Effector memory CD4-positive, alpha-beta T cell (primary cell): ENCODE measurements around the gene LRFN4.
"Not testable (repeated sequence)": the region's sequence is repeated elsewhere in the genome, so short reads cannot be mapped to it uniquely, and the experiment has no call there.

ENCODE experiments used
- DNase-seq, 3 donors: peaks; one replicate each; pipeline ENCODE4 v3.0.0-alpha.2; 2020
- H3K27ac ChIP-seq: 2 replicates; pipeline ENCODE4 v1.7.0; 2013; ENCODE audit warnings: mild to moderate bottlenecking, low read length, moderate library complexity; ENCODE audit not compliant: insufficient read depth, poor library complexity, severe bottlenecking
- H3K27me3 ChIP-seq: replicated peaks from 2 replicates; pipeline ENCODE4 v1.7.0; 2013; ENCODE audit warnings: mild to moderate bottlenecking, low read length; ENCODE audit not compliant: insufficient read depth, control insufficient read depth, poor library complexity, severe bottlenecking
- H3K36me3 ChIP-seq: 2 replicates; pipeline ENCODE4 v1.7.0; 2013; ENCODE audit warnings: mild to moderate bottlenecking, low read length, moderate library complexity; ENCODE audit not compliant: control insufficient read depth, insufficient read depth
- H3K4me1 ChIP-seq: 2 replicates; pipeline ENCODE4 v1.7.0; 2013; ENCODE audit warnings: low read length, mild to moderate bottlenecking; ENCODE audit not compliant: control insufficient read depth, insufficient read depth, poor library complexity, severe bottlenecking
- H3K4me3 ChIP-seq: 2 replicates; pipeline ENCODE4 v1.7.0; 2013; ENCODE audit warnings: low read length, low read depth, mild to moderate bottlenecking; ENCODE audit not compliant: insufficient read depth, poor library complexity, severe bottlenecking
- H3K9me3 ChIP-seq: 2 replicates; pipeline ENCODE4 v1.7.0; 2013; ENCODE audit warnings: mild to moderate bottlenecking, low read length, moderate library complexity; ENCODE audit not compliant: control insufficient read depth
- total RNA-seq, 3 donors: gene quantifications; one replicate each; lab custom pipeline; 2026; lab: John Stamatoyannopoulos, UW

LRFN4 gene
- total RNA-seq = 8.1 to 10.3 (median 9.7) reads per million in 3 donors

DNA sequence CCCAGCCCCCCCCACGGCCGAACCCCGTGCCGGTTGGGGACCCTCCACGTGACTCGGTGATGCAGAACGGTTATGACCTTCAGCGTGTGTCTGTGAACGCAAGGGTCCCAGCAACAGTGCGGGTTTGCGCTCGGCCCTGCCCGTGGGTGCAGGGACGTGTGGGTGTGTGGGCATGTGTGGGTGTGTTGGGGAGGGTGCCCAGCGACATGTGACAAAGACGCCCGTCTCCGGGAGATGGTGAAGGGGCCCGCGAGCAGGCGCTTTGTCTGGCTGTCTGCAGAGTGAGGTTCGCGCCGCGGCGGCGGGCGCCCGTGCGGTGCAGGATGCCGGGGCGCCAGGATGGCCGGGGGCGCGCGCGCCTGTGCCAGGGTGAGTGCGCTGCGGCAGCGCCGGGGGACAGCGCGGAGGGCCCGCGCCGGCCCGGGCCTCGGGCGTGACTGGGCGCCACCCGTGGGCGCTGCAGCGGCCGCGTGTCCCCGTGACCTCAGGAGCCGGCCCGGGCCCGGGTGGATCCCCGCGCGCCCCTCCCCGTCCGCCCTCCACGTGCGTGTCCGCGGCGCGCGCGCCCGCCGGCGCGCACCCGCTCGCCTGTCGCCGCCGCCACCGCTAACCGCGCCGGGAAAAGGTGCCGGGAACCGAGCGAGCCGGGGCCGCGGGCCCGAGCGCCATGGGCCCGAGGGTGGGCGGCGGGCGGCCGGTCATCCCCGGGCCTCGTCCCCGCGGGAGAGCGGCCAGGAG, at the start of gene LRFN4:
LRFN4 (plus strand) TSS at position 569 of the 738 bp plus-strand sequence. CDS start 681 bp downstream, outside the sequence.
- no peaks in the 10 kb centered on the region for H3K9me3 ChIP-seq
- no peaks in the 10 kb centered on the region for H3K36me3 ChIP-seq
- peak in 1 of 3 donors; percentile 59 for DNase-seq
- H3K27ac ChIP-seq = peak within 1 kb of the TSS; percentile 50
- peaks cover 10% of the 10 kb centered on the region for H3K4me1 ChIP-seq
- H3K27me3 ChIP-seq = no peaks in the 10 kb centered on the region
- H3K4me3 ChIP-seq = peak within 1 kb of the TSS; percentile 64

DNA sequence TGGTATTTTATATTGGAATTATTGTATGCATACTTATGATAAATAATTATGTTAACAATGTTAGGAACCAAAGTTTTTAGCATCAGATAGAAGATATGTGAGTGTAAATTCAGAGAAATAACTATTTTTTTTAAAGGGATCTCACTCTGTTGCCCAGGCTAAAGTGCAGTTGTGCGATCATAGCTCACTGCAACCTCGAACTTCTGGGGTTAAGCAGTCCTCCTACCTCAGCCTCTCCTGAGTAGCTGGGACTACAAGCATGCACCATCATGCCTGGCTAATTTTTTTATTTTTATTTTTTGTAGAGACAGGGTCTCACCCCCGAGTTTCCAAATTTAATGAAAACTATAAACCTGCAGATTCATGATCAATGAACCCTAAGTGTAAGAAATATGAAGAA, 47.3 kb upstream of the LRFN4 start:
- H3K4me1 ChIP-seq = no peaks in the 10 kb centered on the region
- no peaks in the 10 kb centered on the region for H3K27me3 ChIP-seq
- H3K27ac ChIP-seq = no peak overlapping the region
- no peak overlapping the region for H3K4me3 ChIP-seq
- no peak for DNase-seq
- H3K9me3 ChIP-seq = no peaks in the 10 kb centered on the region
- no peaks in the 10 kb centered on the region for H3K36me3 ChIP-seq

DNA sequence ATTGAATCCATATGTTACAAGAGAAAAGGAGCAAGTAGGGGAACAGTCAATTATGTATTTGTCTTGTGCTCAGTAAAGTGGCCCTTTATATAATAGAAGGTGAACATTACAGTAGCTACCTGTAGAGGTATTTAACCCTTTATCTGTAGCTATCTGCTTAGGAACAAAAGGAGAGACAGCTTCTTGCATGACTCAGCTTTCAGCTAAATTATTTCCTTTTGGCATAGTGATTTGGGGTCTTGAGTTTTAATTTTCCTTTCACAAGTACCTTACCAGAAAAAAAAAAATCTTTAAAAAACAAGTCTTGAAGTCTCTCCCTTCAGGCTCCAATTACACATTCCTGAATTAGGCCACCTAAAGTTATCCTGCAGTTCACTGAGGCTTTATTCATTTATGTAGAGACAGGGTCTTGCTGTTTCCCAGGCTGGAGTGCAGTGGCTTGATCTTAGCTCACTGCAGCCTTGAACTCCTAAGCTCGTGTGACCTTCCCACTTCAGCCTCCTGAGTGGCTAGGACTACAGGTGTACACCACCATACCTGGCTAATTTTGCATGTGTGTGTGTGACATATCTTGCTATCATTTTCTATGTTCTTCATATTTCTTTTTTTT, 46.2 kb upstream of the LRFN4 start:
- H3K9me3 ChIP-seq = no peaks in the 10 kb centered on the region
- H3K27ac ChIP-seq = no peak overlapping the region
- no peaks in the 10 kb centered on the region for H3K27me3 ChIP-seq
- DNase-seq = no peak
- no peaks in the 10 kb centered on the region for H3K36me3 ChIP-seq
- H3K4me1 ChIP-seq = no peaks in the 10 kb centered on the region
- H3K4me3 ChIP-seq = no peak overlapping the region

DNA sequence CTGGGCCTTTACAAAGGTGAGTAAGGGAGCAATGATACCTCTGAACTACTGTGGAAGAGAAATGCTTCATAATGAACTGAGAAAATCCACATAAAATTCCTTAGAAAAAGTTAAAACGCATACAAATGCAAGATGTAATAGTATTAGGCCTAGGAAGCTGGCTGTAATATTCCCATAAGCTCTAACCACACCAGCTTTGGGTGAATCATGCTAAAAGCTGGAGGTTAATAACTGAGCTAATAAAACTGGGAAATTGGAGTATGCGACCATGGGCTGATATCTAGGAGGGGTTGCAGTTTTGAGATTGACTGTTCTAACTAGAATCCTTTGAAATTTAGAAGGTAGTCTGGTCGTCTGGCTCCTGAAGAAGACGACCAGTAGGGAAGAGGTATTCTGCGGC, 42.2 kb upstream of the LRFN4 start:
- no peaks in the 10 kb centered on the region for H3K27me3 ChIP-seq
- H3K27ac ChIP-seq = no peak overlapping the region
- H3K4me1 ChIP-seq = no peaks in the 10 kb centered on the region
- DNase-seq = no peak
- H3K36me3 ChIP-seq = no peaks in the 10 kb centered on the region
- no peaks in the 10 kb centered on the region for H3K9me3 ChIP-seq
- no peak overlapping the region for H3K4me3 ChIP-seq

- Histone ChIP-seq H3K27me3 (no peaks in the 10 kb centered on the region), H3K4me3 (no peak overlapping the region), H3K4me1 (no peaks in the 10 kb centered on the region), H3K27ac (no peak overlapping the region), H3K9me3 (no peaks in the 10 kb centered on the region), H3K36me3 (no peaks in the 10 kb centered on the region)
- DNase-seq = no peak
Observed at GRCh38 chr11:66815646-66816045, 41.2 kb upstream of the LRFN4 start.

DNA sequence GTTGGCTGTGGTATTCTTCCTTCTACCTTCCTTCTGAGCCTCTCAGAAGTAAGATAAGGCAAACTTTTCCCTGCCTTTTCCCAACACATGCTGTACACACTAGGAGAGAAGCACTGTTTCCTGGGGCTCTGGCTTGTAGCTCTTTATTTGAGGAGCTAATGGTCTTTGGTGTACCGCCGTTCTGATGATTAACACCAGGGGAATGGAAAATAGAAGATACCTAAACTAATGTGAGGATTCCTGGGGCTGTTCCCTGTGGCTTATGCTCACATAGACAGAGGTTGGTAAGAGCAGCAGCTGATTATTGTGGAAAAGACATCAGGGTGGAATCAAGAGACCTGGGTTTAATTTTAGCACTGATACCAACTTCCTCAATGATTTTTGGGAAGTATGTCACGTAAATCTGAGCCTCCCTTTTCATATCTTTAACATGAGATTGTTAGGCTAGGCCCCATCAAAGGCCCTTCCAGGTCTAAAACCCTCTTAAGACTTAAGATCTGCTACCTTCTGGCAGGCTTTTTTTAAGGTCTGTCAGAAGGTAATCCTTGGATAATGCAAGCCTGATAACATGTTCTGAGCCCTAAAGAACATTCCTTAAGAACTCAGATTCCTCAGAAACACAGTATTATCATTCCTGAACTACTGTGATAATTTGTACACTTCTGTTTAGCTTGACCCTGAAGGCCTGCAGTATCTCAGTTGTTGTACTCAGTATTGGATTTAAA, 38.5 kb upstream of the LRFN4 start:
- H3K4me3 ChIP-seq = no peak overlapping the region
- H3K27ac ChIP-seq = no peak overlapping the region
- H3K4me1 ChIP-seq = no peaks in the 10 kb centered on the region
- no peak for DNase-seq
- H3K27me3 ChIP-seq = no peaks in the 10 kb centered on the region
- H3K9me3 ChIP-seq = no peaks in the 10 kb centered on the region
- H3K36me3 ChIP-seq = no peaks in the 10 kb centered on the region

DNA sequence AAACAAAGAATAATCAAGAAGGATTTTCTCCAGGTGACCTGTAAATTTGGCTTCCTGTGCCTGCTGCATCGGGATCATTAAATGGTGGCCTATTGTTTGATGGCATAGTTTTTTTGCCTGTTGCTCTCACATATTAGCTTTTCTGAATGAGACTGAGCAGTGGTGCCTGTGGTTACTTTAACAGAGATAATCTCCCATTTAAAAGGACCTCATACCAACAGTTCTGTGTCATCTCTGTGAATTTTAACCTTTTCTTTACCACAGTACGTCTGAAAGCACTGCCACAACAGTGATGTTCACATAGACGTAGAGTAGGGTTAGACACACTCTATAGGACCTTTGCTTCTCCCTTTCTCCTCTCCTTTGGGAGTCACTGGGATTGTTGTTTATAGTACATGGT, 36.5 kb upstream of the LRFN4 start:
- no peaks in the 10 kb centered on the region for H3K27me3 ChIP-seq
- DNase-seq = no peak
- no peaks in the 10 kb centered on the region for H3K36me3 ChIP-seq

DNA sequence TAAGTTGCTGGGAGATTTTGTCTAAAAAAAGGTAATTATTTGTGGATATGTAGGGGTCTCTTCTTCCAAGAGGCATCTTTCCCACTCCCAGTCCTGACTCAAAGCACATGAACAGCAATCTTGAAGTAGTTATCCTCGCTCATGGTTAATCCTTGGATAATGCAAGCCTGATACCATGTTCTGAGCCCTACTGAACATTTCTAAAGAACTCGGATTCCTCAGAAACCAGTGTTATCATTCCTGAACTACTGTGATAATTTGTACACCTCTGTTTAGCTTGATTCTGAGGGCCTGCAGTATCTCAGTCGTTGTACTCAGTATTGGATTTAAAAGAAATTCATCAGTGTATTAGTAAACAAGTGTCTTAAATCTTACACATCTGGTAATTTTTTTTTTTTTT, 36.0 kb upstream of the LRFN4 start:
- Histone ChIP-seq H3K27ac (no peak overlapping the region), H3K9me3 (no peaks in the 10 kb centered on the region), H3K36me3 (no peaks in the 10 kb centered on the region), H3K4me1 (no peaks in the 10 kb centered on the region), H3K4me3 (no peak overlapping the region), H3K27me3 (no peaks in the 10 kb centered on the region)
- DNase-seq = no peak

More for the DNA sequence above, 36.5 kb upstream of the LRFN4 start:
- H3K4me3 ChIP-seq = no peak overlapping the region
- H3K4me1 ChIP-seq = no peaks in the 10 kb centered on the region
- no peaks in the 10 kb centered on the region for H3K9me3 ChIP-seq
- no peak overlapping the region for H3K27ac ChIP-seq

- Histone ChIP-seq H3K36me3 (no peaks in the 10 kb centered on the region), H3K9me3 (no peaks in the 10 kb centered on the region), H3K4me3 (no peak overlapping the region), H3K27me3 (no peaks in the 10 kb centered on the region), H3K4me1 (no peaks in the 10 kb centered on the region), H3K27ac (no peak overlapping the region)
- no peak for DNase-seq
Observed at GRCh38 chr11:66823700-66824099, 33.2 kb upstream of the LRFN4 start.

- H3K4me3 ChIP-seq, H3K9me3 ChIP-seq, H3K27me3 ChIP-seq, DNase-seq, H3K36me3 ChIP-seq, H3K27ac ChIP-seq, H3K4me1 ChIP-seq: not testable (repeated sequence)
Observed at GRCh38 chr11:66824573-66824972, 32.3 kb upstream of the LRFN4 start.
